Peyer's patch (tissue), 4 donors: ENCODE results near the gene MAP1LC3B2. TPM values are rescaled to one million over a fixed set of nuclear protein-coding genes. Genes with fewer than 3 reads are reported as not detected.

Experiments
- DNase-seq, 3 donors: peaks; one replicate each; pipeline ENCODE4 v3.0.0-alpha.2; 2017 to 2019
- H3K27ac ChIP-seq, 4 donors: fragments of 200-600 bp; sonication (generic); one replicate each; pipeline ENCODE4 v1.5.1; 2016 to 2019
- H3K27me3 ChIP-seq, 2 donors: fragments of 200-600 bp; sonication (generic); one replicate each; pipeline ENCODE4 v1.5.1; 2019
- H3K36me3 ChIP-seq, 3 donors: fragments of 200-600 bp; sonication (generic); one replicate each; pipeline ENCODE4 v1.5.1; 2016 to 2019
- H3K4me1 ChIP-seq, 4 donors: fragments of 200-600 bp; sonication (generic); one replicate each; pipeline ENCODE4 v1.5.1; 2016 to 2019
- H3K4me3 ChIP-seq, 4 donors: fragments of 200-600 bp; sonication (generic); 1 replicate in 3 of 4; 2 replicates in 1 of 4; pipeline ENCODE4 v1.5.1; 2016 to 2019; ENCODE audit warnings: mild to moderate bottlenecking in 1 of 4
- H3K9me3 ChIP-seq, 4 donors: fragments of 200-600 bp; sonication (generic); one replicate each; pipeline ENCODE4 v1.5.1; 2016 to 2019; ENCODE audit warnings: mild to moderate bottlenecking in 1 of 4
- CTCF ChIP-seq, 6 experiments: fragments of 450-650 bp in 4 of 6; fragments of 200-600 bp in 2 of 6; sonication (generic) in 1 of 6; IDR thresholded peaks; one replicate each; pipeline ENCODE4 v1.5.1; 2017 to 2019; ENCODE audit warnings: antibody characterized with exemption in 6 of 6, mild to moderate bottlenecking in 3 of 6, moderate library complexity in 1 of 6
- POLR2A ChIP-seq, 2 donors: fragments of 450-650 bp; IDR thresholded peaks; one replicate each; pipeline ENCODE4 v1.5.1; 2017; ENCODE audit warnings: antibody characterized with exemption in 2 of 2, mild to moderate bottlenecking in 2 of 2, moderate library complexity in 2 of 2
- total RNA-seq, 4 donors: library from RNA; depleted of rRNA; stranded (reverse); fragments of >200 nt; gene quantifications; one replicate each; pipeline ENCODE4 v1.1.0, GENCODE V29; 2016

Gene MAP1LC3B2
- total RNA-seq, 4 donors from 2014 or later = 1.9 TPM; not detected in 3

GRCh38 chr12:116533343-116534251 lies 25.6 kb upstream of the MAP1LC3B2 start:
- Histone ChIP-seq H3K4me3 (peak overlapping the region; percentile 42 to 68 (median 56)), H3K9me3 (no peaks in the 10 kb centered on the region), H3K4me1 (peaks cover 0 to 15% (median 8%) of the 10 kb centered on the region in 4 donors), H3K36me3 (no peaks in the 10 kb centered on the region), H3K27ac (peak overlapping the region; percentile 54 to 79 (median 69)), H3K27me3 (no peaks in the 10 kb centered on the region)
- peak; percentile 85 to 92 (median 90) for DNase-seq
- TF ChIP-seq POLR2A (IDR thresholded peaks at IDR 0.05) (no peak), CTCF (IDR thresholded peaks at IDR 0.05) (no peak)

GRCh38 chr12:116534311-116535121 lies 24.7 kb upstream of the MAP1LC3B2 start:
- Histone ChIP-seq H3K9me3 (no peaks in the 10 kb centered on the region), H3K4me1 (peaks cover 0 to 15% (median 8%) of the 10 kb centered on the region in 4 donors), H3K36me3 (no peaks in the 10 kb centered on the region), H3K27me3 (no peaks in the 10 kb centered on the region), H3K27ac (peak overlapping the region; percentile 54 to 79 (median 69)), H3K4me3 (peak overlapping the region; percentile 42 to 68 (median 56))
- TF ChIP-seq POLR2A (IDR thresholded peaks at IDR 0.05) = no peak
- no peak for TF ChIP-seq CTCF (IDR thresholded peaks at IDR 0.05)
- no peak for DNase-seq

- H3K27ac ChIP-seq = peak overlapping the region in 1 of 4 donors; percentile 71
Observed at GRCh38 chr12:116535241-116535640, 23.9 kb upstream of the MAP1LC3B2 start.

GRCh38 chr12:116537101-116537904 lies 21.9 kb upstream of the MAP1LC3B2 start:
- no peak for DNase-seq
- TF ChIP-seq POLR2A (IDR thresholded peaks at IDR 0.05) (no peak), CTCF (IDR thresholded peaks at IDR 0.05) (no peak)
- H3K27ac ChIP-seq = peak overlapping the region in 3 of 4 donors; percentile 3 to 42 (median 14)
- peaks cover 0 to 27% (median 8%) of the 10 kb centered on the region in 4 donors for H3K4me1 ChIP-seq
- no peaks in the 10 kb centered on the region for H3K27me3 ChIP-seq
- H3K4me3 ChIP-seq = no peak overlapping the region
- H3K9me3 ChIP-seq = no peaks in the 10 kb centered on the region
- H3K36me3 ChIP-seq = no peaks in the 10 kb centered on the region

More at GRCh38 chr12:116535241-116535640, 23.9 kb upstream of the MAP1LC3B2 start:
- no peaks in the 10 kb centered on the region for H3K27me3 ChIP-seq
- DNase-seq = no peak
- peaks cover 0 to 22% (median 8%) of the 10 kb centered on the region in 4 donors for H3K4me1 ChIP-seq
- TF ChIP-seq POLR2A (IDR thresholded peaks at IDR 0.05) (no peak), CTCF (IDR thresholded peaks at IDR 0.05) (no peak)
- no peaks in the 10 kb centered on the region for H3K9me3 ChIP-seq
- no peak overlapping the region for H3K4me3 ChIP-seq
- no peaks in the 10 kb centered on the region for H3K36me3 ChIP-seq

GRCh38 chr12:116538076-116538591 lies 21.0 kb upstream of the MAP1LC3B2 start:
- Histone ChIP-seq H3K27ac (peak overlapping the region in 1 of 4 donors; percentile 38), H3K4me1 (peaks cover 0 to 21% (median 4%) of the 10 kb centered on the region in 4 donors), H3K4me3 (no peak overlapping the region), H3K36me3 (no peaks in the 10 kb centered on the region), H3K27me3 (no peaks in the 10 kb centered on the region), H3K9me3 (no peaks in the 10 kb centered on the region)
- no peak for DNase-seq
- TF ChIP-seq CTCF (IDR thresholded peaks at IDR 0.05) (no peak), POLR2A (IDR thresholded peaks at IDR 0.05) (no peak)
